Stimulated activated effector memory CD8-positive, alpha-beta T cell treated with anti-CD3 and anti-CD28 coated beads, Interleukin-12 subunit alpha, Interleukin-12 subunit beta, amount 100 ng/mL, for 72 hours (primary cell): ENCODE results near the gene CTDSPL2.

ENCODE experiments used
- ATAC-seq: fragments of 150-1000 bp; cut with Tn5 transposase; 2 replicates; pipeline ENCODE4 v1.10.0; 2021
- DNase-seq, 2 donors: peaks; one replicate each; pipeline ENCODE4 v3.0.0; 2021 to 2022; ENCODE audit warnings: low spot score in 2 of 2
- H3K27ac Mint-ChIP-seq: one replicate; pipeline ENCODE4 v1.8.0; 2022; ENCODE audit warnings: mild to moderate bottlenecking, mixed read lengths
- H3K36me3 Mint-ChIP-seq: one replicate; pipeline ENCODE4 v1.8.0; 2022; ENCODE audit warnings: mild to moderate bottlenecking, mixed read lengths
- H3K4me1 Mint-ChIP-seq: one replicate; pipeline ENCODE4 v1.8.0; 2022; ENCODE audit warnings: mixed read lengths
- H3K4me3 Mint-ChIP-seq: one replicate; pipeline ENCODE4 v1.8.0; 2022; ENCODE audit warnings: mild to moderate bottlenecking, mixed read lengths
- H3K9me3 Mint-ChIP-seq: one replicate; pipeline ENCODE4 v1.8.0; 2022; ENCODE audit warnings: mixed read lengths

Gene CTDSPL2

GRCh38 chr15:44426975-44427755, at the start of gene CTDSPL2:
CTDSPL2 (plus strand) TSS chr15:44427629; CDS start chr15:44459015, 31,386 bp downstream.
- Mint-ChIP-seq H3K4me3 (peak within 1 kb of the TSS; percentile 97), H3K4me1 (peaks cover 48% of the 10 kb centered on the region), H3K9me3 (no peaks in the 10 kb centered on the region), H3K36me3 (peaks cover 52% of the 10 kb centered on the region), H3K27ac (peak within 1 kb of the TSS; percentile 99)
- peak; percentile 90 to 98 for DNase-seq
- ATAC-seq: peak; percentile 97

GRCh38 chr15:44381236-44381635, 46.2 kb upstream of the CTDSPL2 start:
- no peak for ATAC-seq
- Mint-ChIP-seq H3K9me3 (no peaks in the 10 kb centered on the region), H3K36me3 (peaks cover 62% of the 10 kb centered on the region), H3K27ac (no peak overlapping the region), H3K4me3 (no peak overlapping the region), H3K4me1 (peaks cover 6% of the 10 kb centered on the region)
- no peak for DNase-seq

DNA sequence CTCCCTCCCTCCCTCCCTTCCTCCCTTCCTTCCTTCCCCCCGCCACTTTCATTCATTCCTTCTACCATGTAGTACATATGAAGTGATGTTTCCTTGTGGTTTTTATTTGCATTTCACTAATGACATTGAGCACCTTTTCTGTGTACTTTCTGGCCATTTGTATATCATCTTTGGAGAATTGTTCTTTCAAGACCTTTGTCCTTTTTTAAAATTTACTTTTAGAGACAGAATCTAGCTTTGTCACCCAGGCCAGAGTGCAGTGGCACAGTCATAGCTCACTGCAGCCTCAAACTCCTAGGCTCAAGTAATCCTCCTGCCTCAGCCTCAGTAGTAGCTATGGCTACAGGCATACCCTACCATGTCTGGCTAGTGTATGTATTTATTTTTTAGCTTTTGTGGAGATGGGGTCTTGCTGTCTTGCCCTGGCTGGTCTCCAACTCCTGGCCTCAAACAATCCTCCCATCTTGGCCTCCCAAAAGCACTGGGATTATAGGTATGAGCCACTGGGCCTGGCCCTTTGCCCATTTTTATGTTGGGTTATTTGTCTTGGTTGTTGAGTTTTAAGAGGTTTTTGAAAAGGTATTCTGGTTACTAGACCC, 42.0 kb upstream of the CTDSPL2 start:
- DNase-seq: no peak
- Mint-ChIP-seq H3K9me3 (no peaks in the 10 kb centered on the region), H3K27ac (no peak overlapping the region), H3K4me1 (no peaks in the 10 kb centered on the region), H3K4me3 (no peak overlapping the region), H3K36me3 (peaks cover 48% of the 10 kb centered on the region)
- no peak for ATAC-seq

DNA sequence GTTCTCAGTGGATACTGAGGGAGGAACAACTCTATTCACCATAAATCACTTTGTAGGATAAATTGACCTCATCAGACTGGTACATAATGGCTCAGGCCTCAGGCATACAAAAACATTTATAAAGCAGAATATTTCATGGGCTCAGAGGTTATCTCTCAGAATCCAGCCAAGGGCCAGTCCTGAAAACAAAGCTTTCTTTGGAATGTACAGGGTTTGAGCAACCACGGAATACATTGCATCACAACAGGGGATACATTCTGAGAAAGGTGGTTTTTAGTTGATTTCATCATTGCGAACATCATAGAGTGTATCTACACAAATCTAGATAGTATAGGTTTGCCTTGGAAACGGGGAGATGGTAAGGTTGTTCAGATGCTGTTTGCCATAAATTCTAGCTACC, 33.4 kb upstream of the CTDSPL2 start:
- H3K4me1 Mint-ChIP-seq: peaks cover 13% of the 10 kb centered on the region
- peaks cover under 1% of the 10 kb centered on the region for H3K36me3 Mint-ChIP-seq
- H3K4me3 Mint-ChIP-seq: no peak overlapping the region
- H3K27ac Mint-ChIP-seq: no peak overlapping the region
- no peaks in the 10 kb centered on the region for H3K9me3 Mint-ChIP-seq
- ATAC-seq (no peak), DNase-seq (no peak)

- ATAC-seq (peak; percentile 66), DNase-seq (no peak)
- Mint-ChIP-seq H3K9me3 (no peaks in the 10 kb centered on the region), H3K4me1 (peaks cover 13% of the 10 kb centered on the region), H3K4me3 (peak overlapping the region; percentile 31), H3K27ac (peak overlapping the region; percentile 34), H3K36me3 (no peaks in the 10 kb centered on the region)
Measured at GRCh38 chr15:44394562-44394961, 32.9 kb upstream of the CTDSPL2 start.

DNA sequence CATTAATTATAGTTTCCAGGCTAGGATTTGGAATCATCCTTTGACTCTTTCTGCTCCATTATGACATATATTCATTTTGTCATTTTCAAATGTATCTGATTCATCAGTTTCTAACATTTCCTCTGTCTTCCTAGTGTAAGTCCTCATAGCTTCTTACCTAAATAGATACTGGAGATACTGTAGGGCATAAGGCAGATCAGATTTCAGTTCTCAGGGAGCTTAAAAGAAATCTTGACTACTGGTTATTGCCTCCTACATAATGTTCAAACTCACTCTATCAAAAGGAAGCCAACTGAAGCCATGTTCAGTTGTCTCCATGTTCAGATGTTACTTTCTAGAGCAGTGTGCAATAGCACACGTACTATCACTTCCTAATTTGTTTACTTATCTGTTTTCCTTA, 29.6 kb upstream of the CTDSPL2 start:
- ATAC-seq (no peak), DNase-seq (no peak)
- Mint-ChIP-seq H3K36me3 (no peaks in the 10 kb centered on the region), H3K27ac (peak overlapping the region; percentile 4), H3K4me3 (no peak overlapping the region), H3K4me1 (peaks cover 13% of the 10 kb centered on the region), H3K9me3 (no peaks in the 10 kb centered on the region)

DNA sequence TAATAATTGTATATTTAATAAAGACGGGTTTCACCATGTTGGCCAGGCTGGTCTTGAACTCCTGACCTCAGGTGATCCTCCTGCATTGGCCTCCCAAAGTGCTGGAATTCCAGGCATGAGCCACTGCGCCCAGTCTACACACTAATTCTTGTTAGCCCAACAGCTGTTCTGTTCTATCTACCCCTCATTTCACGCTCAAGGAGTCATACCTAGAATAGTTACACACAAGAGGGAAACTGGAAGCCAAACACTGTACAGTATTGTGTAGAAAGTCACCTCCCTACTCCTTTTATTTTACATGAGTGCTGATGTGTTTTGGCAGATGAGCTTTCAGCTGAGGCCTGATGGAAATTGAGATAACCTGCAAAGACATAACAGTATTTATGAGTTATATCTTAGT, 13.4 kb upstream of the CTDSPL2 start:
- DNase-seq (no peak), ATAC-seq (peak; percentile 98)
- Mint-ChIP-seq H3K36me3 (no peaks in the 10 kb centered on the region), H3K27ac (no peak overlapping the region), H3K4me1 (no peaks in the 10 kb centered on the region), H3K9me3 (no peaks in the 10 kb centered on the region), H3K4me3 (no peak overlapping the region)

DNA sequence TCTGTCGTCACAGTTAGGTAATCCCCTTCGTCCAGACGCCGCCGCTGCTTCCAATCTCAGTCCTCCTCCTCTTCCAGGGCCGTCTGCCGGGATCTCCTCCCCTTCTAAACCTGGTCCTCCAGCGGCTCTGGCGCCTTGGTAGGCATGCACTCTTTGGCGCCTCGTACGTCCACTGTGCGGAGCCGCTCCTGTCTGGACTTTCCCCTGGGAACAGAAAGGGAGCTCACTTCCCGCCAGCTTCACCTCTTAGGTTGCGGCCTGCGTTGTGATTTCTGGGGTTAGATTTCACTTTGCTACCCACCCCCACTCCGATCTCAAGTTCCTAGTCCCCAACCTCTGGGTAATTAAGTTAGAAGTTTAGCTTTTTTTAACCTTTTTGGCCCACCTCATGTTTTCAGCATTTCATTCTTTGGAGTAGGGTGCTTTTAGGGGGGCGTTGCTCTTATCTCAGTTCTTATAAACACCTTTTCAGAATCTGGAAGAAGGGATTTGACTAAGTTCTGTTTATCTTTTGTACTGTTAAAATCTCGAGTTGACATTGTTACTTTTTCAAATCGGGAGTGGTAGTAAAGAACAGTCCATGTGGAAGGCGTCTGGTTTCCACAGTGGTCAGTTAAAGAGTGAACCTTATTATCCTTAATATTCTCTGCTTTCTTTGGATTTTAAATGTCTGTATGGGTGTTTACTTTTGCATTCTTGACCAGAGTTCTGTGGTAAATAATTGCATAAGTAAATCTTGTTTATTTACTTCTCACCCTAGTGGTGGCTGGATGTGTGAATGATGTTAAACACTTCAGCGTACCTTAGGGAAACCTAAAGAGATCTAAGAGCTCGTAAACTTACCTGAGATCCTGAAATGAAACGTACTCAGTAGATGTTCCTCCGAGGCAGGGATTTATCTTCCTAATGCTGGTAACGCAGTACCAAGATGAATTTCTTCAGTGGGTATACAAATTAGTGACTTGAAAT, 611 bp downstream of the CTDSPL2 start:
- H3K4me1 Mint-ChIP-seq: peaks cover 48% of the 10 kb centered on the region
- peak; percentile 22 for ATAC-seq
- H3K27ac Mint-ChIP-seq: peak overlapping the region; percentile 99

GRCh38 chr15:44435893-44436667, 8.7 kb downstream of the CTDSPL2 start:
- ATAC-seq (peak; percentile 90), DNase-seq (no peak)
- Mint-ChIP-seq H3K36me3 (peaks cover 61% of the 10 kb centered on the region), H3K4me1 (peaks cover 61% of the 10 kb centered on the region), H3K27ac (no peak overlapping the region), H3K9me3 (no peaks in the 10 kb centered on the region), H3K4me3 (no peak overlapping the region)

More for the DNA sequence above, 611 bp downstream of the CTDSPL2 start:
- peaks cover 61% of the 10 kb centered on the region for H3K36me3 Mint-ChIP-seq
- DNase-seq: no peak
- H3K4me3 Mint-ChIP-seq: peak overlapping the region; percentile 97
- H3K9me3 Mint-ChIP-seq: no peaks in the 10 kb centered on the region

DNA sequence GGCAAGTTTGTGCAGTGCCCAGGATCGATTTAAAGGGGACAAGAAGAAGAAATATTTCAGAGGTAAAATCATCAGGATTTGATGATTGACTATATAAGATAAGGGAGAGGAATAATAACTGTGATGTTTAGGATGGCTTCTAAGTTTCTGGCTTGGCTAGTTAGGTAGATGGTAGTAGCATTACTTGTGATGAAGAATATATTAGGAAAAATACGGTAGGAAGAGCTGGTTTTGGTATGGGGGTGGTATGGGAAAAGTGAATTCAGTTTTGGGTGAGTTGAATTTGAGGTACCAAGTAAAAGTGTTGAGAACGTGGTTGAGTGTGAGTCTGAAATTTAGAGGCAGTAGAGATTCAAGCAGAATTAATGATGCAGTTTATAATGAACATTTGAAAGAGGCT, 11.0 kb downstream of the CTDSPL2 start:
- Mint-ChIP-seq H3K4me1 (peaks cover 63% of the 10 kb centered on the region), H3K36me3 (peaks cover 46% of the 10 kb centered on the region), H3K27ac (peak overlapping the region; percentile 3), H3K4me3 (no peak overlapping the region), H3K9me3 (no peaks in the 10 kb centered on the region)
- no peak for DNase-seq
- ATAC-seq: no peak

GRCh38 chr15:44441095-44441501, 13.7 kb downstream of the CTDSPL2 start:
- peaks cover 44% of the 10 kb centered on the region for H3K36me3 Mint-ChIP-seq
- no peak for DNase-seq
- ATAC-seq: no peak
- H3K4me1 Mint-ChIP-seq: peaks cover 57% of the 10 kb centered on the region
- H3K9me3 Mint-ChIP-seq: no peaks in the 10 kb centered on the region
- H3K27ac Mint-ChIP-seq: no peak overlapping the region
- no peak overlapping the region for H3K4me3 Mint-ChIP-seq

- ATAC-seq (no peak), DNase-seq (no peak)
- H3K4me1 Mint-ChIP-seq: peaks cover 45% of the 10 kb centered on the region
- H3K4me3 Mint-ChIP-seq: no peak overlapping the region
- H3K36me3 Mint-ChIP-seq: peaks cover 55% of the 10 kb centered on the region
- H3K27ac Mint-ChIP-seq: no peak overlapping the region
- no peaks in the 10 kb centered on the region for H3K9me3 Mint-ChIP-seq
Measured at GRCh38 chr15:44443515-44443914, 16.1 kb downstream of the CTDSPL2 start.

DNA sequence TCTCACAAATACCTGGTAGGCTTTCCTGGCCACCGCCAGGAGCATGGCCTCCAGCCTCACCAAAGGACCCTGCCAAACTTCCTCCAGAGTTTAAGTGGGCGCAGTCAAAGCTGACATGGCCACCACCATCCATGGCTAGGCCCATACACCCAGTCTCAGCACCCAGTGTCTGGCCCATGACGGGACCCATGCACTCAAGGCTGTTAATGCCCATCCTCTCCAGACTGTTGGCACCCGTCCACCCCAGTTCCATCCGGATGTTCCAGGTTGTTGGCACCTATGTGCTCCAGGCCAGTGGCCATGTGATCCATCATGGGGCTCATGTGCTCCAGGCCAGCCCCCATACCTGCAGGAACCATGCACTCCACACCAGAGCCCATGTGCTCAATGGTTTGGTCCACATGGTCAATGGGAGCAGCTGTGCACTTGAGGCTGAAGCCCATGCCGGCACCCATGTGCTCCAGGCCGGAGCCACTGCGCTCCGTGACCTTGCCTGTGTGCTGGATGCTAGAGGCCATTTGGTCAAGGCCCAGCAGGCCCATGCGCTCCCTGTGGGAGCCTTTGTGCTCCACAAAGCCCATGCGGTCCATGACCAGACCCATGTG, 20.4 kb downstream of the CTDSPL2 start:
- peaks cover 35% of the 10 kb centered on the region for H3K4me1 Mint-ChIP-seq
- H3K9me3 Mint-ChIP-seq: no peaks in the 10 kb centered on the region
- H3K36me3 Mint-ChIP-seq: peaks cover 55% of the 10 kb centered on the region
- H3K4me3 Mint-ChIP-seq: no peak overlapping the region
- DNase-seq (no peak), ATAC-seq (peak; percentile 8)
- peak overlapping the region; percentile 26 for H3K27ac Mint-ChIP-seq

DNA sequence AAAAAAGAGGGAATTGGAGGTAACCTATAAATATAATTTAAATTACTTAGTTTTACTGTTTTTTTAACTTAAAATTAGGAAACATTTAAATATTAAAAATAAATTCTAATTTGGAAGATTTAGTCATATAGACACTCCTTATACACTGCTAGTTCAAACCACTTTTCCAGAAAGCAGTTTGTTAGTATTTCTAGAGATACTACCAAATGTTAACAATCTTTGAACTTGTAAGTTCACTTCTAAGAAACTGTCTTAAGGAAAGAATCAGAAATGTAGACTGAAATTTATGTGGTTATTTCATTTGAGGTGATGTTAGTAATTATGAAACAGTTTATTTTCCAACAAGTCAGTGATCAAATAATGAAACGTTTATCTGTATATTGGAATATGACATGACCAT, 22.7 kb downstream of the CTDSPL2 start:
- ATAC-seq: peak; percentile 58

More for the DNA sequence above, 22.7 kb downstream of the CTDSPL2 start:
- no peak overlapping the region for H3K27ac Mint-ChIP-seq
- no peak for DNase-seq
- H3K4me1 Mint-ChIP-seq: peaks cover 38% of the 10 kb centered on the region
- no peak overlapping the region for H3K4me3 Mint-ChIP-seq
- H3K36me3 Mint-ChIP-seq: peaks cover 41% of the 10 kb centered on the region
- H3K9me3 Mint-ChIP-seq: no peaks in the 10 kb centered on the region
